AG10803 (cell line): Measurements from ENCODE around the gene RUNDC3A.

ENCODE experiments used
- DNase-seq: peaks from one replicate; pipeline ENCODE4 v3.0.0; 2010; ENCODE audit warnings: low read depth
- H3K4me3 ChIP-seq: 2 replicates; pipeline ENCODE4 v1.5.1; 2011; ENCODE audit warnings: mild to moderate bottlenecking, low read length, control low read depth
- CTCF ChIP-seq: conservative IDR thresholded peaks from 2 replicates; pipeline ENCODE4 v1.5.1; 2011; ENCODE audit warnings: mild to moderate bottlenecking, low read length, control low read depth, inconsistent platforms

RUNDC3A gene

GRCh38 chr17:44350733-44351226 is 42.4 kb downstream of the RUNDC3A start:
- H3K4me3 ChIP-seq, result no peak overlapping the region
- peak; percentile 43 for DNase-seq
- peak; percentile 70 for TF ChIP-seq CTCF

GRCh38 chr17:44351464-44351863 is 43.1 kb downstream of the RUNDC3A start:
- DNase-seq, result no peak
- H3K4me3 ChIP-seq, result no peak overlapping the region
- TF ChIP-seq CTCF, result no peak

GRCh38 chr17:44351961-44352827 is 43.8 kb downstream of the RUNDC3A start:
- no peak overlapping the region for H3K4me3 ChIP-seq
- DNase-seq, result no peak
- TF ChIP-seq CTCF, result no peak

GRCh38 chr17:44352828-44353671 is 44.6 kb downstream of the RUNDC3A start:
- TF ChIP-seq CTCF, result no peak
- no peak overlapping the region for H3K4me3 ChIP-seq
- DNase-seq, result no peak

GRCh38 chr17:44353672-44354331 is 45.4 kb downstream of the RUNDC3A start:
- no peak for TF ChIP-seq CTCF
- H3K4me3 ChIP-seq, result peak overlapping the region; percentile 15; the same call in 1 of the 2 replicates
- DNase-seq, result no peak

GRCh38 chr17:44354582-44355561 is 46.5 kb downstream of the RUNDC3A start:
- no peak for DNase-seq
- no peak overlapping the region for H3K4me3 ChIP-seq
- no peak for TF ChIP-seq CTCF
